GM13976 (cell line): ENCODE results near the gene PTH1R.

ENCODE experiments used
- DNase-seq: peaks from one replicate; pipeline ENCODE4 v3.0.0; 2012; ENCODE audit warnings: low spot score
- in situ Hi-C: fragments of 300-500 bp; cut with MboI; formaldehyde crosslinking; loops from one replicate; pipeline ENCODE4 v1.12.0; 2022; ENCODE audit warnings: low sequenced_read_pairs, mixed read lengths, inconsistent platforms; ENCODE audit not compliant: unreplicated experiment
- TF ChIP-seq, protein P1 (sequence below): IDR thresholded peaks from 2 replicates; pipeline ENCODE4 v1.5.1; 2012; ENCODE audit warnings: borderline replicate concordance, mild to moderate bottlenecking; ENCODE audit not compliant: insufficient read depth; ENCODE audit errors: extremely low read depth, missing control alignments, control extremely low read depth

PTH1R gene

DNA sequence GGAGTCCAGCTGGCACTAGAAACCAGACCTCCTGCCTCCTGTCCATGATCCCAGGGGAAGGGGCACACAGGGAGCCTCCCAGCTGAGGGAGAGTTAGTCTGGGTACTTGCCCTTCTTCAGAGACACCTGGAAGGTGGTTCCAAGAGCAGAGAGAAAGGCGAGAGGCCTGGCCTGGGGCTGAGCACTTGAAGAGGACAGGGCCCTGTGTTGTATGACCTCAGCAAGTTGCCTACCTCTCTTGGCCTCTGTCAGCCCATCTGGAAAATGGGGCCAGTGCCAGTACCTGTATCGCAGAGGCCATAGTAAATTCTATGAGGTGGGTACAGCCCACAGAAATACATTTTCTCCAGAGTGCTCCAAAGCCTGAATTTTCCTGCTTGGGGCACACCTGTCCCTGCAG lies 19.5 kb downstream of the PTH1R start:
- DNase-seq: no peak
- TF ChIP-seq, protein P1, sequence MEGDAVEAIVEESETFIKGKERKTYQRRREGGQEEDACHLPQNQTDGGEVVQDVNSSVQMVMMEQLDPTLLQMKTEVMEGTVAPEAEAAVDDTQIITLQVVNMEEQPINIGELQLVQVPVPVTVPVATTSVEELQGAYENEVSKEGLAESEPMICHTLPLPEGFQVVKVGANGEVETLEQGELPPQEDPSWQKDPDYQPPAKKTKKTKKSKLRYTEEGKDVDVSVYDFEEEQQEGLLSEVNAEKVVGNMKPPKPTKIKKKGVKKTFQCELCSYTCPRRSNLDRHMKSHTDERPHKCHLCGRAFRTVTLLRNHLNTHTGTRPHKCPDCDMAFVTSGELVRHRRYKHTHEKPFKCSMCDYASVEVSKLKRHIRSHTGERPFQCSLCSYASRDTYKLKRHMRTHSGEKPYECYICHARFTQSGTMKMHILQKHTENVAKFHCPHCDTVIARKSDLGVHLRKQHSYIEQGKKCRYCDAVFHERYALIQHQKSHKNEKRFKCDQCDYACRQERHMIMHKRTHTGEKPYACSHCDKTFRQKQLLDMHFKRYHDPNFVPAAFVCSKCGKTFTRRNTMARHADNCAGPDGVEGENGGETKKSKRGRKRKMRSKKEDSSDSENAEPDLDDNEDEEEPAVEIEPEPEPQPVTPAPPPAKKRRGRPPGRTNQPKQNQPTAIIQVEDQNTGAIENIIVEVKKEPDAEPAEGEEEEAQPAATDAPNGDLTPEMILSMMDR: no peak
- in situ Hi-C loops: loop anchor here (25.0 kb wide), 1 partner anchor 185 kb away; the partner anchor contains the start of genes PRSS50 and TMIE

DNA sequence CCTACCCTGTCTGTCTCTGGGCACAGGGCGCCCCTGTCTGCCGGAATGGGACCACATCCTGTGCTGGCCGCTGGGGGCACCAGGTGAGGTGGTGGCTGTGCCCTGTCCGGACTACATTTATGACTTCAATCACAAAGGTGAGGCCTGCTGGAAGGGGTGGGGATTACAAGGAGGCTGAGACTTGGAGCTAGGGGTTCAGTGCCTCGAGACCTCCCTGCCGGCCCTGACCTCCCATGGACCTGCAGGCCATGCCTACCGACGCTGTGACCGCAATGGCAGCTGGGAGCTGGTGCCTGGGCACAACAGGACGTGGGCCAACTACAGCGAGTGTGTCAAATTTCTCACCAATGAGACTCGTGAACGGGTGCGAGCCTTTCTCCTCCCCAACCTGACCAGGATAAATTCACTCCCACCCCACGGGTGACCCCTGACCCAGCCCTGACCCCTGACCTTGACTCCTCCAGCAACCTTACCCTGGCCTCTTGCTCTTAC lies 20.4 kb downstream of the PTH1R start:
- TF ChIP-seq, protein P1: no peak
- in situ Hi-C loops: loop anchor here (25.0 kb wide), 1 partner anchor 186 kb away; the partner anchor contains the start of genes PRSS50 and TMIE
- DNase-seq: no peak

DNA sequence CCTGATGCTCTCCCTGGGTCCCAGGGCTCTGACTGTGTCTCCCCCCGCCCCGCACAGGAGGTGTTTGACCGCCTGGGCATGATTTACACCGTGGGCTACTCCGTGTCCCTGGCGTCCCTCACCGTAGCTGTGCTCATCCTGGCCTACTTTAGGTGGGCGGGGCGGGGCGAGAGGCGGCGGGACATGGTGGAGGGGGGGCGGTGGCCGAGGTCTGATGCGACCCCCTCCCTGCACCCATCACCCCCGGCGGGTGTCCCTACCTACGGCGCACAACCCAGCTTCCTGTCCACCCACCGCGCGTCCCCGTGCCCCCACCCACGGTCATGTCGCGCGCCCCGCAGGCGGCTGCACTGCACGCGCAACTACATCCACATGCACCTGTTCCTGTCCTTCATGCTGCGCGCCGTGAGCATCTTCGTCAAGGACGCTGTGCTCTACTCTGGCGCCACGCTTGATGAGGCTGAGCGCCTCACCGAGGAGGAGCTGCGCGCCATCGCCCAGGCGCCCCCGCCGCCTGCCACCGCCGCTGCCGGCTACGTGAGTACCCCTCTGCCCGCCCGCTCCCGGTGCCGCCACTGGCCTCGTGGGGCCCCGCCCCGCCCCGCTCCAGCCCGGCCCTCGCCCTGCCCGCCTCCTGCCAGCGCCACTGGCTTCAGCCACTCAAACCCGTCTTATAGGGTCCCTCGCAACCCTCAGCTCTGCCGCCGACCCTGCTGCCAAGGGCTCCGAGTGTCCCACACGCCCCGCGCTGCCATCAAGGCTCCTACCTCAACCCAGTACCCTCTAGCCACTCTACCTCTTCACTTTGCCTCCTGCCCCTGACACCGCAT lies 21.0 kb downstream of the PTH1R start:
- in situ Hi-C loops: loop anchor here (25.0 kb wide), 1 partner anchor 186 kb away; the partner anchor contains the start of genes PRSS50 and TMIE
- no peak for DNase-seq
- TF ChIP-seq, protein P1: no peak

DNA sequence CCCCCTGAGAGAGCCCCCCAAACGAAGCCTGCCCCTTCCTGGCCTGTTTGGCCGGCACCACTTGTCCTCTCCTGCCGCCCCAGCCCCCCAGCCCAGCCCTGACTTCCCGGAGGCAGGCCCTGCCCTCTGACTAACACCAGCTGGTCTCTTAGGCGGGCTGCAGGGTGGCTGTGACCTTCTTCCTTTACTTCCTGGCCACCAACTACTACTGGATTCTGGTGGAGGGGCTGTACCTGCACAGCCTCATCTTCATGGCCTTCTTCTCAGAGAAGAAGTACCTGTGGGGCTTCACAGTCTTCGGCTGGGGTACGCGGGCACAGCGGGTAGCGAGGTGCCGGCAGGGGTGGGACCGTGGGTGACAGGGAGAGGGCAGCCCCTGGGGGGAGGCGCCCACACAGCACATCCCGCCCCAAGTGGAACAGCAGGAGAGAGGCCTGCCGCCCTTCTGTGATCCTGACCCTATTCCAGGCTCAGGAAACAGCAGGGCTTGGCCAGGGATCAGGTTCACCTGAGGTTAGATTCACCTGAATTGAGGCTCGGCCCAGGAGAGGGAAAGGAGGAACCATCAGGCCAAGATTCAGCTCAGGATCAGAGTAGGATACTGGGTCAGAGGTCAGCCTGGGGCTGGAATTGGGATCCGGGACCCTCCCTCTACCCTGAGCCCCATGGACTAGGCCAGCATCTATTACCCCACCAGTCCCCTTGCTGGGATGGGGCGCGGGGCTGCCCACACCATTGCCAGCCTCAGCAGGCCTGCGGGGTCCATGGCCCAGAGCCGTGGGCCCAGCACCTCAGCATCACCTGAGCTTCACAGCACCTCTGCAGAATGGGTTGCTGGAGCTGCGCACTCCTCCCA lies 21.9 kb downstream of the PTH1R start:
- DNase-seq: no peak
- in situ Hi-C loops: loop anchor here (25.0 kb wide), 2 partner anchors 187 to 463 kb away; partner anchors contain the start of genes PRSS50 and TMIE
- TF ChIP-seq, protein P1: no peak

- DNase-seq: no peak
- TF ChIP-seq, protein P1: no peak
- in situ Hi-C loops: loop anchor here (25.0 kb wide), 1 partner anchor 462 kb away; no protein-coding TSS in a partner anchor
Measured at GRCh38 chr3:46900007-46900292, 22.4 kb downstream of the PTH1R start.

DNA sequence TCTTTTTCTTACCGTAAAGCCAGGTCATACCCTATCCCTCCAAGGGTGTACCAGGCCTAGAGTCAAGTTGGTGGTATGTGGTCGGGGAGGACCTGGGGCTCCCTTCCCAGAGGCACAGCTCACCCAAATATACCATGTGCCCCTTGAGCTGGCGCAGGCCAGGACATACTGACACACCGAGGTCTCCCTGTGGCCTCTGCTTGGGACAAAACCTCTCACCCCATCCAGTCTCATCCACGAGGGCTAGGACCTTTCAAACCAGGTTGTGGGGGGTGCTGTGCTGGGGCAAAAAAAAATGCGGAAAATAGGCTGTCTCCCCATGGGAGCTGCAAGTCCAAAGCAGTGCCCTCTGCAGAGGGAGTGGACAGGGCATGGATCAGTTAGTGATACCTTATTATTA lies 22.8 kb downstream of the PTH1R start:
- in situ Hi-C loops: loop anchor here (25.0 kb wide), 1 partner anchor 462 kb away; no protein-coding TSS in a partner anchor
- TF ChIP-seq, protein P1: no peak
- no peak for DNase-seq
